ENCODE results near the gene TRAF6.

The TRAF6 gene

DNA sequence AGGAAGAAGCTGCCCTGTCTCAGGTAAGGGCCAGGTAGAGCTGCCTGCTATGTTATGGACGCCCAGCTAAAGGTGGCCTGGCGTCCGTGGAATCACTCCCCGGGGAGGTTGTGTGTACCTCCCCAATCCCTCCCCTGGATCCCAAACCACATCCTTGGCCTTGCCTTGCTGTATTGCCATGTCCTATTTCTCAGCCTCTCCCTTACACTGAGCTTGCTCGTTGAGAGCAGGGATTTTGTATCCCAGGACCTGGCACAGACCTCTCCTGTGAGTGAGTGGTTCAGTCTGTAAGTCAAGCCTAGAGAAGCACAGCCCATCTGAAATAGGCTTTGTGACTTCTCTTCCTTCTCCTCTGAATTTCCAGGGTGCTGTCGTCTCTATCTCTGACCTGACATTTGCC lies 53.9 kb downstream of the TRAF6 start:
- DNase-seq, result no peak

DNA sequence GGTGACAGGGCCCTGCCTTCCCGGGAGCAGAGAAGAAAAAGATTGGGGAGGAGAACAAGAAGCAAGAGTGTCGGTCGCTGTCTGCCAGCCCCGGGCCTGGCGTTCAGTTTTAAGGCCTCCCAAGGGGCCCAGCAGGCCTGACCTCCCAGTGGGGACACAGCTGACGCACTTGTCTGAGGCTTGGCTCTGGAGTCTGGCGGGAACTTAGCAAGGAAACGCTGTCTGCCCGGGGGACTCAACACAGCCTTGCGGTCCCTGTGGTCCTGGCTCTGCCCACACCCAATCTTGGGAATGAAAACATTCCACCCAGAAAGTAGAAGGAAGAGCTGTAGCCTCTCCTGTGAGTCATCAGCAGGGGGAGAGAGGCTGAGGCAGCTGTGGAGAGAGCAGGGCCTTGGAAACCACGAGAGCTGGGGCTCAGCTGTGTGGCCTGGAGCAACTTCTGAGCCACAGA lies 54.4 kb downstream of the TRAF6 start:
- no peak for DNase-seq

DNA sequence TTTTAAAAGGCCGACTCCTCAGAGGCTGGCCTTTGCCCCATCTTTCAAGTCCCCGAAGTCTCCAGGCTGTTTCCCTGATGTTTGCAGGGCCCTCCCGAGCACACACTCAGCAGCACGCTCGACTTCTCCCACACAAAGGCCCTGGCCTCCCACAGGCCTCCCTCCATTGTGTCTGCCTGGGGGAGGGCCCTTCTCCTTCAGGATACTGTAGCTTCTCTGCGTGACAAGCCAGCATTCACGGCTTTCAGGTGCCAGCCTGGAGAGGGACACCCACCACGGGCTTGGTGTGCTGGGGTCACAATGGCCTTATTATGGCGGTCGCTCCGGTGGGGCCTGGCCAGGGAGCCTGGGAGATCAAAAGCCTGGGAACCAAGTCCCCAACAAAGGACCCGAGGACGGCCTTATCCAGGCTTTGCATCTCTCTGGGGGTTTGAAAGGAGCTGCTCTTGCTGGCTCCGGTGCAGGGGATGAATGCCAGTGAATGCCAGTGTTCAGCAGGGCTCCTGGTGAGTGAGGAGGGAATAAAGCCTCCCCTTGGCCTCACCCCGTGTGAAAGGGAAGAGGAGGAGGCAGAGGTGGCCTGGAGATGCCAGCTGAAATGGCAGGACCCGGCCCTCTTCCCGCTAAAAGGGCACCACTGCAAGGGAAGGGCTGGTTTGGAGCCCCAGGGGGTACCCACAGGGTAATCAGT lies 55.0 kb downstream of the TRAF6 start:
- no peak for DNase-seq

DNA sequence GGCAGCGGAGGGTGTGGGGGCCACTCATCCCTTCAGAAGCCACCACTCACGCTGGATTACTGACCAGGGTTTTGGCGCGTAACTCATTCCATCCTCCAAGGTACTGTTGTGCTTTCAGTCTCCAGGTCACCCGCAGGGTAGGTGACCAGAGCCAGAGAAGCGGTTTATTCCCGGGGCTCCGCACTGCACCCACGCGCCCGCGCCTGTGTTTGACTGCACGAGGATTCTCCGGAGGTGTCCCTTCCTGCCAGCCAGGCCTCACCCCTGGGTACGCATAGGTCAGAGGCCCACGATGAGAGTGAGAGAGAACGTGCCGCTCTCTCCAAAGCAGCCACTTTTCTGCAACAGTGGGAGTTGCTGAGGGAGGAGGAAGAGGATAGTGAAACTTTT lies 55.5 kb downstream of the TRAF6 start:
- DNase-seq, result no peak

DNA sequence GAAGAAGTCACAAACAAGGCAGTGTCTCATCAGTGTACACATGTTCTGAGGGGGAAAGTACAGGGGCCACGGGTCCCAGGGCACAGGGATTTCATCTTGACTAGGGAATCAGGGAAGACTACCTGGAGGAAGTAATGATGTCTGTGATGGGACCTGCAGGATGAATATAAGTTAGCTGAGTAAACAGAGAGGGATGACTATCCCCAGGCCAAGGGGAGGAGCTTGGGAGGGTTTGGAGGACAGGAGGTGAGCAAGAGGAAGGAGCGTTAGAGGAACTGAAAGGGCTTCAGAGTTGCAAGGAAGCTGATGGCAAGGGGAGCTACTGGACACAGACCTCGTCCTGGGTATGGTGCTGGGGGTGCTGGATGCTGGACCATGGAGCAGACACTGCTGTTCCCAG lies 56.4 kb downstream of the TRAF6 start:
- DNase-seq, result peak in 1 of 2 donors; percentile 48

DNA sequence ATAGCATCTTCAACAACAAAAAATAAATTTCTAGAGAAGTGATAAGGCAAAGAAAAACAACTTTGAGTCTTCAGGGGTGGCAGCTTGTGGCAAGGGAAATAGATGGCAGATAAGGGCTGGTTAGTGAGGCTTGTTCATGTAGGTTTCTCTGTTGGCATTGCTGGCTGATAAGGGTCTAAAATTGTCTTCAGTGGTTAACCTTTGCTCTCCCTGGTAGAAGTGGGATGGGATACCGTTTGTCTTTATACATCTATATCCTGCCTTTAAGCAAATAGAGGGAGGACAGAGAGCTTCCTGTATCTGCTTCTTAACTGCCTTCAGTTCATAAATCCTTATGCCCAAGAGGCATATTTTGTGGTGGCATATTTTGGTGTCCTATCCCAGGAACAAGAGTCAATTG lies 57.1 kb downstream of the TRAF6 start:
- peak in 1 of 2 donors; percentile 50 for DNase-seq

DNA sequence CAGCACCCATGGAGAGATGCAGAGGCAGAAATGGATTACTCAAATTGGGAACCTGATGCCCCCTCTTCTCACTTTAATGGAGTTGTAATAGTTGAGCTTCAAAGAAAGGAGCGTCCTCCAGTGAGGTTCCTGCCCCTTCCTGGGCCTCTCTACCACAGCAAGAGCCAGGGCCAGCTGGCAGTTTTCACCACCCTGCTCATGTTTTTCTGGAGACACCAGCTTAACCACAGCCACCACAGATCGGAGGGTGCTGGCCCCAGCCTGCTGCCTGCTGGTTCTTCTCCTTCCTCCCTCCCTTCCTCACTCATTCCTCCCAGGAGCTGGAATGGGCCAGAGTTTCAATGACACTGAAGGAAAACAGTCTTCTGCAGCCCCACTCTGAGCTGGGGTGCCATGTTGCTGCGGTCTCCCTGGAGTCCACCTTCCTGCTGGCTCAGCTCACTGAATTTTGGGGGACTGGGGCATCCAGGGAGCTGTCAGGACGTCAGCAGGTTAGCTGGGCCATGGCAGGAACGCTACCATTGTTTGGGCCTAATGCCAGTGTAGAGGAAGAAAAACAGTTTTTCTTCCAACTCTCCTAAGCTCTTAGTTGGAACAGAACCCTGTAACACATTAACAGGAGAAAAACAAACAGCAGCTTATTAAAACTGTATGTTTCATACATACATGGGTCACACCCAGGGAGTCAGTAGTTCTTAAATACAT lies 57.7 kb downstream of the TRAF6 start:
- DNase-seq, result peak; percentile 29 to 41

DNA sequence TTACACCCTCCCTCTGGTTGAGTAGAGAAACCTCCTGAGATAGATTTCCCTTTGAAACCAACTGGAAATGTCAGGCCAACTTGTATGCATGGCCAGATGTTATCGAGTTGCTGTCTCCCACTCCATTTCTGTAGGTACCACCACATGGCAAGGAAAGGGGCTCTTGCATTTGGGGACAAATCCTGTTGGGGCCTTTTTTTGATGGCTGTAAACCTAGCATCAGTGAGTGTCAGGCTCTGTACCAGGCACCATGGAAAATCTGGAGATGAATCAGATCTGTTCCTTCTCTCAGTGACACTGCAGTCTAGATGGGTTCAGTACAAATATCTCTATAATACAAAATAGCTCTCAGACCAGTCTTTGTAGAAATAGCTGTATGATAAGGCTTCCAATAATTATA lies 58.4 kb downstream of the TRAF6 start:
- no peak for DNase-seq

DNA sequence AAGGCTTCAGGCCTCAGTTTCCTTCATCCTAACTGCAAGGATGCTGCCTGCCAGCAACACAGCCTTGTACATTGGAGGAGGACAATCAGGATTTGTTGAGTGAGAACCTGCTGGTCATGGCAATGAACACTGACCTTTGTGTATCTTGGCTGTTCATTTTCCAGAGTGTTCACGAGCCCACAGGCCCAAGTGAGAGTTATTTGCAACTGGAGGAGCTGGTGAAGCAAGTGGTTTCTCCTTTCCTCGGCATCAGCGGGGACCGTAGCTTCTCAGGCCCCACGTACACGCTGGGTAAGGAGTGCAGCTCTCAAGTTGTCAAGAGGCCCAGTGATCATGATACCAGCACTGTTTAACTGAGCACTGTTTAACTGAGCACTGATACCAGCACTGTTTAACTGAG lies 59.0 kb downstream of the TRAF6 start:
- no peak for DNase-seq

DNA sequence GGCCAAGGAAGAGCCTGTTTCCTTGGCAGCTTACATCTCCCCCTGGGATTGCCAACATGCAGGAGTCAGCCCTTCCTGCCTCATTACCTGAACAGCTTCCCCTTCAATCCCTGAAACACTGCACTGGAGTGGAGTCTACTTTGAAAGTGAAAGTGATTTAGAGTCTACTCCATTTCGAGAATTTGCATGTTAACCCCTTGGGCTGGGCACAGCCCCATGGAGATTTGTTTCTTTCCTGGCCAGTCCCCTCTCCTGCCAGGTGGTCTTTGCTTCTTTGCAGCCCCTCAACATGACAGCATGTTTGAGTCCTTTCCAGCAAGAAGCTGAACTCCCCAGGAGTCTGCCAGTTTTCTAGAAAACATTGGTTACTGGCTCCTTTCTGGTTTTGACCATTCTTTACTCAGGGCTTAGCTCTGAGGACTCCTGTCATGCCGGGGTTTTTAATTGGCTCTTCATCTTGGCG lies 59.9 kb downstream of the TRAF6 start:
- DNase-seq, result no peak

DNA sequence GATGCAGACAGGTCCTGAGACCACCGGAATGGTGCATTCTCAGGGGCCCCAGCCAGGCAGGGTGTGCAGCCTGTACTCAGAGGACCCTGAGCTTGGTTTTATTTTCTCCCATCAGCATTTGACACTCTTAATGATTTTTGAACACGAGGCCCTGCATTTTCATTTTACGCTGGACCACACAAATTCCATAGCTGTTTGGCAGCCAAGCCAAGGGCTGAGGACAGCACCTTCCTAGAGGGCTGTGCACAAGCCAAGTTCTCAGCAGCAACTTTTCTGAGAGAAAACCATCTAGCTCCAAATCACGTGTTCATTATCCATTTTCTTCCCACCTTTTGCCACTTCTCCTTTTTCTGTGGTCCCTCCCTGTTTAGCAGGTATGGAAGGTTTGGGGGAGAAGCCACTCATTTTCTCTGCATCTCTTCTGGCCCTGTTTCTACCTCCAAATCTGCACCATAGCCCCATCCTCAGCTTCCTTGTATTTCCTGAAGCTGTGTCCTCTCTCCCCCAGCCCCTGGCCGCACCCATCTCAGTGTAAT lies 60.4 kb downstream of the TRAF6 start:
- no peak for DNase-seq

DNA sequence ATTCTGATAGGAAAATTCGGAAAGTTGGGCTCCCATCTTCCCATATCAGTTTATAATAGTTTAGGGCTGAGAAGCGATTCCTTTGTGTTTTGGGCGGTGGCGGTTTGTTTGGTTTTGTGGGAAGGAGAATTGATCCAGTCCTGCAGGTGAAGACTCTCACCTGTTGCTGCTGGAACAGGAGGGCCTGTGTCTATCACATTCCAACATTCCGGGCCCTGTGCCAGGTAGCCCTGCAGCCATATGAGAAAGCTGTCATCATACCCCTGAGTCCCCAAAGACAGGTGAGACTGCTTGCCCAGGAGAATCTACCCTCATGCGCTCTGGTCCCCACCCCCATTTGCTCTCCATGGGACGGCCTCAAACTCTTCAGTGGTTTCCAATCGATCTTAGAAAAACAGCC lies 62.1 kb downstream of the TRAF6 start:
- no peak for DNase-seq

DNA sequence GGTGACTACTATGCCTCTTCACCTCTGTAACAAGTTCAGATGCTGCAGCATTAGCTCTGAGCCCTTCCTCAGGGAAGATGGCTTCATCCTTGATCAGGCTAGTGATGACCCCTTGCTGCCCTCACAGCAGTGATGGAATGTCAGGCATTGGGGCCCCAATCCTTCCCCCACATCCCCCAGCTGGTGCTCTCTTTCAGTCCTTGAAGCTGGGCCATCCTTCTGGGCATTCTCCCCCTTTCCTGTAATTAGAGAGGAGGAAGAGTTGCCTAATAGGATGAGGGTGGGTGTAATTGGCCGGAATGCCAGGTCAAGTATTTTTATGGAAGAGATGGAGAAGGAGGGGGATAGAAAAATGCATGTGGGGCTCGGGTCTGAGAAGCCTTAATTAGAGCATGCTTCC lies 62.6 kb downstream of the TRAF6 start:
- no peak for DNase-seq

DNA sequence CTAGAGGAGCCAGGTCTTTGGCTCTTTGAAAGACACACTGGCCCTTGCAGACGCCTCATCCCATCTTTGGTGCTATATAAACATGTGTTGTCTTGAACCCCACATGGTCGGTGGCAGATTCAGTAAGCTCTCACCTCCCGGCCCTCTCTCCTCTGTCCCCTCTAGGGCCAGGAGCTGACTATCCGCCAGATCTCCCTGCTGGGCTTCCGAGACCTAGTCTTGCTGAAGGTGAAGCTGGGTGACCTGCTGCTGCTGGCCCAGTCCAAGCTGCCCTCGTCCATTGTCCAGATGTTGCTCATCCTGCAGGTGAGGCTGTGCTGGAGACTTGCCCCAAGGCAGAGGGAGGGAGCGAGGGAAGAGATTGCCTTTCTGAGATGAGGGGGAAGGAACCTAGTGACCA lies 63.9 kb downstream of the TRAF6 start:
- DNase-seq, result no peak

DNA sequence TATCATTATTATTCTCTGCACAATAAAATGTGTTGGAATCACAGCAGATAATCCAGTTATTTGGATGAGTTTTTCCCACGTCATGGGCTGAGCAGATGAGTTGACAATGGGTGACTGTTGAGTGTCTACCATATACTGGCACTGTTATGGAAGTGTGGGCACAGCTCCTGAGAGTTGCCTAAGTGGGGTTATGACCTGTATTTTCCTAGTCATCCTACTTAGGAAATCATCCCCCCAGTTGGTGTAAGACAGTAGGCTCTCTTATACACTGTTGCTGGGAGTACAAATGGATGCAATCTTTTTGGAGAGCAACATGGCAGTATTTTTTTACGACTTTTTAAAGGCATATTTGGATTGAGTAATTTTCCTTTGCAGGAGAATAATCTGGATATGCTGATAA lies 66.4 kb downstream of the TRAF6 start:
- DNase-seq, result no peak

DNA sequence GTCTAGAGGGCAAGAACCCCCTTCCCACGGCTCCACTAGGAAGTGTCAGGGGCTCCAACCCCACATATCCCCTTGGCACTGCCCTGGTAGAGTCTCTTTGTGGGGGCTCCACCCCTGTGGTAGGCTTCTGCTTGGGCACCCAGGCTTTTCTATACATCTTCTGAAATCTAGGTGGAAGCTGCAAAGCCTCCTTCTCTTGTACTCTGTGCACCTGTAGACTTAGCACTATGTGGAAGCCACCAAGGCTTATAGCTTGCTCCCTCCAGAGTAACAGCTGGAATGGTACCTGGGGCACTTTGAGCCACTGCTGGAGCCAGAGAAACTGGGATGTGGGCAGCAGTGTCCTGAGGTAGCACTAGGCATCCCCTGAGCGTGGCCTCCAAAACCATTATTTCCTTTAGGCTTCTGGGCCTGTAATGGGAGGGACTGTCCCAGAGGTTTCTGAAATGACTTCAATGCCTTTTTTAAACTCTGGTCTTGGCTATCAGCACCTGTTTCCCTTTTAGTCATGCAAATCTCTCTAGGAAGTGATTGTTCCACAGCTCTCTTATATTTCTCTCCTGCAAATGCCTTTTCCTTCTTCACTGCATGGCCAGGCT lies 68.4 kb downstream of the TRAF6 start:
- no peak for DNase-seq

DNA sequence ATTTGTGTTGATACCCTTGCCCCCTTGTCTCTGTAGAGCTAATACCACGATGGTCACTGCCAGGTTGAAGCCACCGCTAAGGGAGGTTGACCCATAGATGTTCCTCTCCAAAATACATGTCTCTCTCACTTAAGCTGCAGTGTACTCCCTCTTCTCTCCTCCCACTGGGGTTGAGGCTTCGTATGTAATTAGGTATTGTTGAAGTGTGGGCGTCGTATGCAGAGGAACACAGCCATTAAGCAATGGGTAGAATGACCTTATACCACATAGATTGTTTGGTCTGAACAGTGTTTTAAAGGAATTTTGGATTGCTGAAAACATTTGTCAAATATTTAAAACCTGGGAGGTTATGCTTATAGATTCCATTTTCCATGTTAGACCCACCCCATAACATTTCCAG lies 71.9 kb downstream of the TRAF6 start:
- no peak for DNase-seq

DNA sequence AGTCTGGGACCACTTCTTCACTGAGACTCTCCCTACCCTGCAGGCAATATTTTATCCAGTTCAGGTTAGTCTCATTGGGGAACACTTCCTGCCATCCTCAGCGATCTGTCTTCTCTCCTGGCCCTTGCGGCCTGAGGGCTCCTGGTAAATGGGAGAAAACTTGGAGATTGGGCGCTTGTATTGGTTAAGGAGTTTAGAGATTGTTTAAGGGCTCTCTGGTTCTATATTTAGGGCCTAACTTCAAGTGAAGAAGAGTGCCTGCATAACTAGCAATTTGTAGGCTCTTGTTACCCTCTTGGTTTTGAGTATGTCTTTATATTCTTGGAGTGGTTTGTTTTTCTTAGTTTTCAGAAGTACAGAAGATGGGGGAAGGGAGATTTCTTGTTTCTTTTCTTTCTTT lies 72.7 kb downstream of the TRAF6 start:
- no peak for DNase-seq
